Lower lobe of right lung (tissue), 2 donors: ENCODE data around the gene BTBD10. TPM values are rescaled to one million over a fixed set of nuclear protein-coding genes. Genes with fewer than 3 reads are reported as not detected.
A peak's percentile ranks its signal among the peaks of the same experiment; 100 is the strongest.

ENCODE experiments used
- ATAC-seq, 2 donors: fragments of 200-7000 bp; cut with Tn5 transposase; one replicate each; pipeline ENCODE4 v1.9.1; 2020 to 2022; ENCODE audit warnings: mild to moderate bottlenecking in 2 of 2, moderate library complexity in 2 of 2
- DNase-seq: peaks from one replicate; pipeline ENCODE4 v3.0.0-alpha.2; 2020
- H3K27ac ChIP-seq: fragments of 200-600 bp; one replicate; pipeline ENCODE4 v1.8.0; 2022
- H3K27me3 ChIP-seq: fragments of 200-600 bp; one replicate; pipeline ENCODE4 v1.8.0; 2022; ENCODE audit warnings: low read depth
- H3K36me3 ChIP-seq: fragments of 200-600 bp; one replicate; pipeline ENCODE4 v1.8.0; 2022; ENCODE audit warnings: mild to moderate bottlenecking
- H3K4me1 ChIP-seq: fragments of 200-600 bp; one replicate; pipeline ENCODE4 v1.8.0; 2022
- H3K4me3 ChIP-seq: fragments of 200-600 bp; one replicate; pipeline ENCODE4 v1.8.0; 2022; ENCODE audit warnings: mild to moderate bottlenecking
- H3K9me3 ChIP-seq: fragments of 200-600 bp; one replicate; pipeline ENCODE4 v1.8.0; 2022
- CTCF ChIP-seq: fragments of 200-600 bp; IDR thresholded peaks from one replicate; pipeline ENCODE4 v1.8.0; 2022; ENCODE audit warnings: antibody characterized with exemption, mild to moderate bottlenecking
- intact Hi-C: fragments of 100-400 bp; cut with DNase I; formaldehyde crosslinking; loops from one replicate; pipeline ENCODE4 v1.11.0; 2022
- total RNA-seq: library from RNA; stranded (reverse); fragmentation: NEBNext Ultra II Directional; extraction: Animal tissue kit (Norgen Biotek cat#: 25700); gene quantifications from one replicate; pipeline ENCODE4 v1.2.1, GENCODE V29; 2021
- donor health status: DM: no; HTN: yes; CAD: no; lungs with severe emphysema.

The BTBD10 gene
- total RNA-seq, 1 donor from 2014 or later = 25.1 TPM

- TF ChIP-seq CTCF = peak; percentile 61
- Histone ChIP-seq H3K27ac (no peak overlapping the region), H3K4me3 (no peak overlapping the region), H3K9me3 (no peaks in the 10 kb centered on the region), H3K36me3 (peaks cover 90% of the 10 kb centered on the region), H3K4me1 (no peaks in the 10 kb centered on the region), H3K27me3 (no peaks in the 10 kb centered on the region)
- intact Hi-C loops = no loop called here
- ATAC-seq = peak in 1 of 2 donors; percentile 35
- no peak for DNase-seq
Observed at GRCh38 chr11:13384908-13385640, 77.9 kb downstream of the BTBD10 start.

- no peaks in the 10 kb centered on the region for H3K27me3 ChIP-seq
- no peak for TF ChIP-seq CTCF
- H3K9me3 ChIP-seq = no peaks in the 10 kb centered on the region
- H3K27ac ChIP-seq = no peak overlapping the region
- intact Hi-C loops = no loop called here
- no peak overlapping the region for H3K4me3 ChIP-seq
- no peak for DNase-seq
- no peaks in the 10 kb centered on the region for H3K4me1 ChIP-seq
- H3K36me3 ChIP-seq = peaks cover 92% of the 10 kb centered on the region
- ATAC-seq = no peak
Observed at GRCh38 chr11:13382751-13383150, 80.3 kb downstream of the BTBD10 start.

GRCh38 chr11:13380731-13381130 lies 82.3 kb downstream of the BTBD10 start:
- Histone ChIP-seq H3K4me3 (no peak overlapping the region), H3K27ac (no peak overlapping the region), H3K36me3 (peaks cover 92% of the 10 kb centered on the region), H3K27me3 (no peaks in the 10 kb centered on the region), H3K4me1 (no peaks in the 10 kb centered on the region), H3K9me3 (no peaks in the 10 kb centered on the region)
- ATAC-seq (no peak), DNase-seq (no peak)
- intact Hi-C loops = no loop called here
- TF ChIP-seq CTCF = no peak

GRCh38 chr11:13378316-13378715 lies 84.7 kb downstream of the BTBD10 start:
- no peak overlapping the region for H3K4me3 ChIP-seq
- H3K27me3 ChIP-seq = no peaks in the 10 kb centered on the region
- H3K36me3 ChIP-seq = peaks cover 100% of the 10 kb centered on the region
- H3K9me3 ChIP-seq = no peaks in the 10 kb centered on the region
- DNase-seq (no peak), ATAC-seq (no peak)
- no peak for TF ChIP-seq CTCF
- no peak overlapping the region for H3K27ac ChIP-seq
- no peaks in the 10 kb centered on the region for H3K4me1 ChIP-seq
- intact Hi-C loops = no loop called here

- no peak overlapping the region for H3K27ac ChIP-seq
- no peak for TF ChIP-seq CTCF
- no peak for DNase-seq
- peaks cover 100% of the 10 kb centered on the region for H3K36me3 ChIP-seq
- H3K4me1 ChIP-seq = no peaks in the 10 kb centered on the region
- no peaks in the 10 kb centered on the region for H3K9me3 ChIP-seq
- H3K4me3 ChIP-seq = no peak overlapping the region
- peak in 1 of 2 donors; percentile 18 for ATAC-seq
- intact Hi-C loops = no loop called here
- no peaks in the 10 kb centered on the region for H3K27me3 ChIP-seq
Observed at GRCh38 chr11:13376838-13377237, 86.2 kb downstream of the BTBD10 start.
